ENCODE results near the gene ZNF716. TPM values are rescaled to one million over a fixed set of nuclear protein-coding genes. Genes with fewer than 3 reads are reported as not detected.

Gene ZNF716
- total RNA-seq, 3 donors from 2014 or later, result not detected

DNA sequence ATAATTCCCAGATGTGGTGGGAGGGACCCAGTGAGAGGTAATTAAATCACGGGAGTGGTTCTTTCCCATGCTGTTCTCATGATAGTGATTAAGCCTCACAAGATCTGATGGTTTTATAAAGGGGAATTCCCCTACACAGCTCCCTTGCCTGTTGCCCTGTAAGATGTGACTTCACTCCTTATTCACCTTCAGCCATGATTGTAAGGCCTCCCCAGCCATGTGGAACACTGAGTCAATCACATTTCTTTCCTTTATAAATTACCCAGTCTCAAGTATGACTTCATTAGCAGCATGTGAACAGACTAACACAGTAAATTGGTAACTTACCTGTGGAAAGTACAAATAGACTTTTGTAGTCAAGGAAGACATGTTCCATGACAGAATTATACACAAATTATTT lies 55.2 kb downstream of the ZNF716 start:
- Histone ChIP-seq H3K27ac (no peak overlapping the region), H3K36me3 (no peaks in the 10 kb centered on the region), H3K9me3 (peaks cover 9 to 21% of the 10 kb centered on the region in 2 donors), H3K4me1 (no peaks in the 10 kb centered on the region), H3K4me3 (no peak overlapping the region), H3K27me3 (no peaks in the 10 kb centered on the region)
- no peak for TF ChIP-seq POLR2A (IDR thresholded peaks at IDR 0.05)
- no peak for TF ChIP-seq POLR2AphosphoS5 (IDR thresholded peaks at IDR 0.05)
- TF ChIP-seq, protein P1, sequence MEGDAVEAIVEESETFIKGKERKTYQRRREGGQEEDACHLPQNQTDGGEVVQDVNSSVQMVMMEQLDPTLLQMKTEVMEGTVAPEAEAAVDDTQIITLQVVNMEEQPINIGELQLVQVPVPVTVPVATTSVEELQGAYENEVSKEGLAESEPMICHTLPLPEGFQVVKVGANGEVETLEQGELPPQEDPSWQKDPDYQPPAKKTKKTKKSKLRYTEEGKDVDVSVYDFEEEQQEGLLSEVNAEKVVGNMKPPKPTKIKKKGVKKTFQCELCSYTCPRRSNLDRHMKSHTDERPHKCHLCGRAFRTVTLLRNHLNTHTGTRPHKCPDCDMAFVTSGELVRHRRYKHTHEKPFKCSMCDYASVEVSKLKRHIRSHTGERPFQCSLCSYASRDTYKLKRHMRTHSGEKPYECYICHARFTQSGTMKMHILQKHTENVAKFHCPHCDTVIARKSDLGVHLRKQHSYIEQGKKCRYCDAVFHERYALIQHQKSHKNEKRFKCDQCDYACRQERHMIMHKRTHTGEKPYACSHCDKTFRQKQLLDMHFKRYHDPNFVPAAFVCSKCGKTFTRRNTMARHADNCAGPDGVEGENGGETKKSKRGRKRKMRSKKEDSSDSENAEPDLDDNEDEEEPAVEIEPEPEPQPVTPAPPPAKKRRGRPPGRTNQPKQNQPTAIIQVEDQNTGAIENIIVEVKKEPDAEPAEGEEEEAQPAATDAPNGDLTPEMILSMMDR (IDR thresholded peaks at IDR 0.05), result no peak
- DNase-seq (ENCODE audit: low spot score in 2 of 2), result no peak
- intact Hi-C loops (cut with DNase I; ENCODE audit: low total_unique reads), result no loop called here
